HL-60/S4 (cell line): ENCODE measurements around the gene TARBP1.
"Not testable (repeated sequence)": the region's sequence is repeated elsewhere in the genome, so short reads cannot be mapped to it uniquely, and the experiment has no call there.

Source experiments
- in situ Hi-C: fragments of 300-500 bp; cut with MboI; formaldehyde crosslinking; loops from 2 replicates; pipeline ENCODE4 v1.14.3; 2022; ENCODE audit warnings: low sequenced_read_pairs

Gene TARBP1

DNA sequence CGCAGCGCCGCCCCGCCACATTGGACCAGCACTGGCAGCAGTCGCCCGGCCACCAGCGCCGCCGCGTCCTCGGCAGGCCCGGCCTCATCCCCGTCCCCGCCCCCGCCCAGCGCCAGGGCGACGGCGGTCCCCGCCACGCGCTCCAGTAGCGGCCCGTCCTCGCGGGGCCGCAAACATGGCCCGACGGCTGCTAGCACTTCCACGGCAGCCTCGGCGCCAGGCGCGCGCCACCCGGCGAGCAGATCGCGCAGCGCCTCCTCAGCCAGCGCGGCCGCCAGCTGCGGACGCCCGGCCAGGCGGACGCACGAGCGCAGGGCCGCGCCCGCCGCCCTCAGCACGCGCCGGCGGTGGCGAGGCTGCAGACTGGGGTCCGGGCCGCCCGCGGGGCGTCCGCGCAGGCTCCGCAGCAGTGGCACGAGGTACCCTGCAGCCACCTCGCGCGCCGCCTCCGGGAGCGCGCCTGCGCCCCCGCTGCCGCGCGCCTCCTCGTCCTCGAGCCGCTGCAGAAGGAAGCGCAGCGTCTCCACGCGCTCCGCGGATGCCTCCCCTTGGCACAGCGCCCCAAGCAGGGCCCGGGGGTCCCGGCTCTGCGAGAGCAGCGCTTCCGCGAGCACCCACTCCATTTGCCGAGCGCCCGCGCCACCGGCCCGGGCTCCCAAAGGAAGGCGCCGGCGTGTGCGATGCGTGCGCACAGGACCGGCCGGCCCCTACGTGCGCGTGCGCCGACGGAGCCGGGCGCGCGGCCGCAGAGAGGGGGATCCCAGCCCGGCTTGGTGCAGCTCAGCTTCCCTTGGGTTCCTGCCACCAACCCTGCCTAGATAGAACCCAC, at the start of gene TARBP1:
Gene TARBP1, minus strand, starts transcription at position 699 of the 829 bp plus-strand sequence. Its CDS starts 76 bp downstream, at position 623.
- in situ Hi-C loops, result loop anchor here (25.0 kb wide), 1 partner anchor 934 kb away; no protein-coding TSS in a partner anchor

DNA sequence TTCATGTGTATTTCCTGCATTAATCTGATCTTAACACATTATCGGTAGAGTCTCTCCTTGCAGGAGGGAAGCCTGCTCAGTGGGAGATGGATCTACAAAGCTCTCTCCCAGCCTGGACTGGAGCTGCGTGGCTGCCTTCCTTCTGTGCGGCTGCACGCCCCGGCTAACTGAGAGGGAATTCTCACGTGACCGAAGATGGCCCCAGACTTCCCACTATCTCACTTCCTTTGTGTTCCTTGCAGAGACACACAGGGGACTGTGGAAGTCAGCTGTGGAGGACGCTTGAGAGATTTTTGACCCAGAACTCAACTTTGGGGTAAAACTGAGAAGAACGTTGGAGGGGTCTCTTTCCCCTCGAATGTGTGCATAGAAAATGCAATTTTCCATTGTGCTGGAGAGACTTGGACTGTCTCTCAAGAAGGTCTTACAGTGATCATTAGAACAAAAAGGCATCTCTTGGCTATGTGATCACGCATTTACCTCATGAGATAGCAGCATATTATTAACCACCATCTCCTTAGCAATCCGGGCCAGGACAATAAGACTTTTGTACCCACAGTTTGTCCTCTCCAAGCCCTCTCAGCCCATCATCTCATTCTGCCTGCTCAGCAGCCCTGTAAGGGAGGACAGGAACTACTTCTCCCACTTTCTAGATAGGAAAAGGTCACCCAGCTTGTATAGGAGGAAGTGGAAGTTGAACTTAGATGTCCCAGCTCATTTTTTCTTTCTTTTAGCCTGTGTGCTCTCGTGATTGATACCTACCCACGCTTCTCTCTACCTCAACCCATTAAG, 49.3 kb upstream of the TARBP1 start:
- in situ Hi-C loops, result no loop called here

DNA sequence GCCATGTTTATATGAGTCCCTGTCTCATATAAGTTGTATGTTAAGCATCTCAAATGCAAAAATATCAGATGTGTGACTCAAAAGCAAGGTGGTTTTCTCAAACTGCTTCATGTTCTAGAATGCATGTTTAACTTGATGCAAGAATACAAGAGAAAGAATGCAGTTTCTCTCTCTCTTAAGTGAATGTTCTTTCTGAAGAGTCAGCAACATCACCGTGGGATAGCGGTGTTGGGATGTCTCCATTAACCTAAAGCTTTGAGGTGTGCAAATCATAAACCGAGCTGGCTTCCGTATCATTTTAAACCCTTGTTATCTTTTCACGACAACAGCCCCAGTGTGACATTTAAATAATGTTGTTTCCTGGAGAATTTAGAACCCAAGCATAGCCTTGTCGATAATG, 48.4 kb upstream of the TARBP1 start:
- in situ Hi-C loops, result no loop called here

- in situ Hi-C loops, result no loop called here
Measured at GRCh38 chr1:234526922-234527321, 47.9 kb upstream of the TARBP1 start.

- in situ Hi-C loops, result no loop called here
Measured at GRCh38 chr1:234525099-234525799, 46.3 kb upstream of the TARBP1 start.

GRCh38 chr1:234521836-234522235, 42.9 kb upstream of the TARBP1 start:
- in situ Hi-C loops, result no loop called here

- in situ Hi-C loops, result no loop called here
Measured at GRCh38 chr1:234520908-234521817, 42.2 kb upstream of the TARBP1 start.

DNA sequence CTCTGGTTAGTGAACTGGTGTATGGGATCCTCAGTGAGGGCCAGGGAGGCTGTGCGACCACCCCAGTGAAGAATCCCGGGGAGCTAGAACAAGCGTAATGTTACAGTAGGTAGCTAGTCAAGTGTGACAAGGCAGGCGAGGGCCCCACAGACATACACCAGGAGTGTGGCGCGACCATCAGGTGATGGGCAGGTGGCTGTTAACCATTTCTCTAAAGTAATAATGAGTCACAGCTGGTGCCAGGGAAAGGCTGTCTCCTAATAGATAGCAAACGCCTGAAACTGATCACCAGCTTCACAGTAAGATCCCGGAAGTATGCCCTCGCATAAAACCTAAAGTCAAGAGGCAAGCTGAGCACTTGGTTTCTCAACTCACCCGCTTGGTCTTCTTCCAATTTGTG, 40.5 kb upstream of the TARBP1 start:
- in situ Hi-C loops, result no loop called here

DNA sequence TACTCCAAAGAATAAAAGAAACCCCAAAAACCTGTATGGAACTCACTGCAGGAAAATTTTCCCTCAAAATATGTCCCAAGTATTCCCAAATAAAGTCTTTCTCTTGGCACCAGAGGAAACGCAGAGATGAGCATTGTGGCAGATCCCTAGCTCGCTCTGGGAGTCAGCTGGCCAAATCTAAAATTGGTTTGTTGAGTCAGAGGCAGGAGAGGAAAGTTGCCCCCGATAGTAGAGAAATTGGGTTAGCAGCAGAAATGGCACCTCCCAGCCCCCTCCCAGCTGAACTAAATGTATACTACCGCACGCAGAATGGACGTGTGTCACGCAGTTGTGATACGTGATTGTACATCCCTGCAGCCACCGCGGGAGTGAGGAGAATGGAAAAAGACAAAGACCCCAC, 39.9 kb upstream of the TARBP1 start:
- in situ Hi-C loops, result no loop called here

DNA sequence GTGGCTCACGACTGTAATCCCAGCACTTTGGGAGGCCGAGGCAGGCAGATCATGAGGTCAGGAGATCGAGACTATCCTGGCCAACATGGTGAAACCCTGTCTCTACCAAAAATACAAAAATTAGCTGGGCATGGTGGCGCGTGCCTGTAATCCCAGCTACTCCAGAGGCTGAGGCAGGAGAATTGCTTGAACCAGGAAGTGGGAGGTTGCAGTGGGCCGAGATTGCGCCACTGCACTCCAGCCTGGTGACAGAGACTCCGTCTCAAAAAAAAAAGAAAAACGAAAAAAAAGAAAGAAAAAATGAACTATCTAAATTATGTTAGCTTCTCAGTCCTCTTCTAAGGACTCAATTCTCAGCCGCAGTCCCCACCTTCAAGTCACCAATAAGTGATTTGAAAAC, 39.1 kb upstream of the TARBP1 start:
- in situ Hi-C loops, result not testable (repeated sequence)

GRCh38 chr1:234517110-234517802, 38.3 kb upstream of the TARBP1 start:
- in situ Hi-C loops, result no loop called here

DNA sequence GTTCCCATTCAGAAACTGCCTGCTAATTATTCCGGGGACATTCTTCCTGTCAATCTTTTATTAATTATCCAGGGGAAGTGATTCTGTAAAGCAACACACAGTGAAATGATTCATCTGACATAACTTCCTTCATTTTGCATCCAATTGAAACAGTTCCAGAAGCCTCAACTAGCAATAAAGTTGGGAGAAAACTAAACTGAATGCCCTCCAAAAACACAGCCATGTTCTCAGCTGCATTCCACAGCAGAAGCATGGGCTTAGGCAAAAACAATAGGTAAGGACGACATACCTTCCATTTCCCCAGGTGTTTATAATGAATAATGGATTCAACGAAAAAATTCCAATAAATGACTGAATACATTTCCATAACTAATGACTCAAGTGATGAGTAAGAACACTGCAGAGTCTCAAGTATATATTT, 36.9 kb upstream of the TARBP1 start:
- in situ Hi-C loops, result no loop called here

- in situ Hi-C loops, result no loop called here
Measured at GRCh38 chr1:234515411-234515810, 36.4 kb upstream of the TARBP1 start.

GRCh38 chr1:234512451-234512861, 33.5 kb upstream of the TARBP1 start:
- in situ Hi-C loops, result no loop called here

DNA sequence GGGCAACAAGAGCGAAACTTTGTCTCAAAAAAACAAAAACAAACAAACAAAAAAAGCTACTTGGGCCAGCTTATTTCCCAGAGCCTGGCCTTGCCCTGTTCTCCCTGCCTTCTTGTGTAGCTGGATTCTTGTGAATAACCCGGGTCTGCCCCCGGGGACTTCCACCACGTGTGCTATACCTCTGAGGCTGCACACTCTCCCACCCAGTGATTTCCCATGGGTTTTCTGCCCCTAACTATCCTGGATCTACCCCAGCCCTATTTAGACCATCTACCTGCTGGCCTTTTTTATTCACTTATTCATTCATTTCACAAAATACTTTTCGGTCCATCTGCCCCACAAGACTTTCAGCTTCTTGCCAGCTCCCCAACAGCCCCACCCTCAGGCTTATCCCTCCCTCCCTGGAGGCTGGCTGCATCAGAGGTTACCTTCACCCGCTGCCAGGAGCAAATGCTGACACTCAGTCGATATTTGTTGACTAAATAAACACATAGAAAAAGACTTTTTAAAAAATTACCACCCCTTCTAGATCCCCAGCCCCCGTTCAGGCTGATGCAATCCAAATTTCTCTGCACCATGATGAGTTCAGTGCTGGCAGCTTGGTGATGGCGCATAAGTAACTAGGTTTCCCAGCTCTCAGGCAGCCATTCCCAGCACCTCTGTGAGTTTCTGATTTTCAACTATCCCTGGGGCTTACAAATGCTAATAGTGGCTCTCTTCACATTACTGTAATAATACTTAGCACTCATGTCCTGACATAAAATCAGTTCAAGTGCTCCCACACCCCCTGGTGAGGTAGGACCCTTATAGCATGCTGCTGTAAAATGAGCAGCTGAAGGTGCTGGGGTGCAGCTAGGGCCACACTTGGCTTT, 30.7 kb upstream of the TARBP1 start:
- in situ Hi-C loops, result no loop called here

DNA sequence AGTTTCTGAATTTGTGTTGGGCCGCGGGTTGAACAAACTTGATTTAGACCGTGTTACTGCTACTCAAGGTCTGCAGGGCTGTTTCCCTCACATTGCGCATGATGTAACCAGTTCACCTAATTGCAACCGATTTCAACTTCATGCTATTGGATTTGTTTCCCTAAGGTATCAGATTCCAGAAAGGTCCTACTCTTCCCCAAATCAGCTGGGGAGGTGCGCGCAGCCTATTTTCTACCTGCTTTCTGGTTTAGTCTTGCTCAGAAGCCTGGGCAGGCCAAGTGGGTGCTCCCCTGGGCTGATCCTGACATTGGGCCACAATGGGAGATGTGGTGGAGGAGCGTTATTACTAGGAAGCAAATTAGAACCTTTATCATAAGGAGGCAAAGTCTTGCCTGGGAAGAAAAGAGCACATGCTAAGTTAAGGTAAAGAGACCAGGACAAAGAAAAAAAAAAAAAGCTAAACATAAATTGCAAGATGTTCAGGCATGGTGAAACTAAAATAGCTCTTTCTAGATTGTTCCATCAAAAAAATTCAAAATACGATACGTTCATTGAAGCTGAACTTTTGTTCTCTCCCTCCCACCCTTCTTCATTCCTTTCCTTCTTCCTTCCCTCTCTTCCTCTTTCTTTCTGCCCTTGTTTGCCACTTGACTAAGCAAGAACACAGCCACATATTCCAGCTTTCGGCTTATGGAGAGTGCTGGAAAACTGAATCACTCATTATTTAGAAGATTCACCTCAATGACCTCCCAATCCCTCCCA, 28.8 kb upstream of the TARBP1 start:
- in situ Hi-C loops, result no loop called here

GRCh38 chr1:234507089-234507488, 28.1 kb upstream of the TARBP1 start:
- in situ Hi-C loops, result no loop called here

- in situ Hi-C loops, result no loop called here
Measured at GRCh38 chr1:234505769-234506102, 26.8 kb upstream of the TARBP1 start.
